ENCODE results near the gene DHX35. TPM values are rescaled to one million over a fixed set of nuclear protein-coding genes. Genes with fewer than 3 reads are reported as not detected.

The DHX35 gene
- total and polyA plus RNA-seq, 7 experiments from 2014 or later: 4.7 to 13.3 (median 10.5) TPM

- Histone ChIP-seq H3K27me3 (ENCODE audit: control insufficient read depth in 2 of 2, insufficient read depth in 2 of 2, low read length in 2 of 2) (no peaks in the 10 kb centered on the region), H3K4me1 (ENCODE audit: control insufficient read depth in 2 of 2, insufficient read depth in 2 of 2, low read length in 2 of 2) (no peaks in the 10 kb centered on the region), H3K9me3 (ENCODE audit: control insufficient read depth in 2 of 3, low read length in 3 of 3) (no peaks in the 10 kb centered on the region), H3K4me3 (ENCODE audit: low read length) (no peak overlapping the region), H3K27ac (ENCODE audit: low read depth, low read length) (no peak overlapping the region), H3K36me3 (ENCODE audit: control insufficient read depth in 2 of 3, insufficient read depth in 3 of 3, low read length in 3 of 3) (peaks cover 0 to 56% (median 4%) of the 10 kb centered on the region in 3 experiments)
- ATAC-seq (no peak), DNase-seq (no peak)
- intact Hi-C loops (cut with micrococcal nuclease): no loop called here
- no peak overlapping the region for H3K4me3 Mint-ChIP-seq
- ChIA-PET CTCF (no interaction called here), POLR2A (no interaction called here)
- H3K27me3 Mint-ChIP-seq: no peaks in the 10 kb centered on the region
- peaks cover 13 to 44% (median 27%) of the 10 kb centered on the region in 5 donors for H3K36me3 Mint-ChIP-seq
- H3K4me1 Mint-ChIP-seq: peaks cover 3 to 38% (median 10%) of the 10 kb centered on the region in 7 donors
- H3K27ac Mint-ChIP-seq: no peak overlapping the region
- no peaks in the 10 kb centered on the region for H3K9me3 Mint-ChIP-seq
Measured at GRCh38 chr20:38969708-38970107, 7.6 kb downstream of the DHX35 start.

- H3K27ac Mint-ChIP-seq: no peak overlapping the region
- H3K36me3 ChIP-seq (ENCODE audit: control insufficient read depth in 2 of 3, insufficient read depth in 3 of 3, low read length in 3 of 3): peaks cover 3 to 59% (median 4%) of the 10 kb centered on the region in 3 experiments
Measured at GRCh38 chr20:38970302-38970701, 8.2 kb downstream of the DHX35 start.

DNA sequence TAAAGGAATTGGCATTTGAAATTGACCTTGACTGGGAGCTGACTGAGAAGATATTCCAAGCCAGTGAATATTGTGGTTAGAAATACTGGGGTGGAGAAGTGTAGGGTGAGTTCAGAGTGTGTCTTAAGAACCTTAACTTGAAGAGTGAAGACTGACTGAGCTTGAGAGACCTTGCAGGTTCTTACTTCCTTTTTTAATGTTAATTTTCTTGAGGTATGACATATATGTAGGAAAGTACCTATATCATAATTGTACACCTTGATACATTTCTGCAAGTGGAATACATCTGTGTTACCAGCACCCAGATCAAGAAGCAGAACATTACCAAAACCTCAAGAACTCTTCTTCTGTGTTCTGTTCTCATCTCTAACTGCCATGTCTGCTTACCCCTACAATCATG, 11.0 kb downstream of the DHX35 start:
- Mint-ChIP-seq H3K27ac (no peak overlapping the region), H3K36me3 (peaks cover 12 to 34% (median 28%) of the 10 kb centered on the region in 5 donors), H3K4me3 (no peak overlapping the region), H3K9me3 (no peaks in the 10 kb centered on the region), H3K27me3 (no peaks in the 10 kb centered on the region), H3K4me1 (peaks cover 0 to 24% (median 8%) of the 10 kb centered on the region in 7 donors)
- H3K27ac ChIP-seq (ENCODE audit: low read depth, low read length): no peak overlapping the region
- DNase-seq (no peak), ATAC-seq (no peak)
- H3K27me3 ChIP-seq (ENCODE audit: control insufficient read depth in 2 of 2, insufficient read depth in 2 of 2, low read length in 2 of 2): no peaks in the 10 kb centered on the region
- peaks cover 3 to 56% (median 4%) of the 10 kb centered on the region in 3 experiments for H3K36me3 ChIP-seq (ENCODE audit: control insufficient read depth in 2 of 3, insufficient read depth in 3 of 3, low read length in 3 of 3)
- H3K4me3 ChIP-seq (ENCODE audit: low read length): no peak overlapping the region
- no peaks in the 10 kb centered on the region for H3K9me3 ChIP-seq (ENCODE audit: control insufficient read depth in 2 of 3, low read length in 3 of 3)
- no peaks in the 10 kb centered on the region for H3K4me1 ChIP-seq (ENCODE audit: control insufficient read depth in 2 of 2, insufficient read depth in 2 of 2, low read length in 2 of 2)
- intact Hi-C loops (cut with micrococcal nuclease): no loop called here
- ChIA-PET POLR2A (no interaction called here), CTCF (interaction anchor here (2.0 kb wide), 1 partner anchor 11 kb away, joined by 5 read pairs; the partner anchor contains the start of gene DHX35)

More at GRCh38 chr20:38970302-38970701, 8.2 kb downstream of the DHX35 start:
- no peak overlapping the region for H3K27ac ChIP-seq (ENCODE audit: low read depth, low read length)
- ChIA-PET CTCF (no interaction called here), POLR2A (no interaction called here)
- H3K27me3 ChIP-seq (ENCODE audit: control insufficient read depth in 2 of 2, insufficient read depth in 2 of 2, low read length in 2 of 2): no peaks in the 10 kb centered on the region
- DNase-seq (no peak), ATAC-seq (no peak)
- no peaks in the 10 kb centered on the region for H3K9me3 ChIP-seq (ENCODE audit: control insufficient read depth in 2 of 3, low read length in 3 of 3)
- Mint-ChIP-seq H3K9me3 (no peaks in the 10 kb centered on the region), H3K36me3 (peaks cover 12 to 43% (median 28%) of the 10 kb centered on the region in 5 donors), H3K4me1 (peaks cover under 1 to 33% (median 10%) of the 10 kb centered on the region in 7 donors), H3K27me3 (no peaks in the 10 kb centered on the region), H3K4me3 (no peak overlapping the region)
- H3K4me3 ChIP-seq (ENCODE audit: low read length): no peak overlapping the region
- intact Hi-C loops (cut with micrococcal nuclease): no loop called here
- no peaks in the 10 kb centered on the region for H3K4me1 ChIP-seq (ENCODE audit: control insufficient read depth in 2 of 2, insufficient read depth in 2 of 2, low read length in 2 of 2)

- Mint-ChIP-seq H3K9me3 (no peaks in the 10 kb centered on the region), H3K27me3 (no peaks in the 10 kb centered on the region), H3K27ac (no peak overlapping the region), H3K4me1 (peaks cover 0 to 24% (median 8%) of the 10 kb centered on the region in 7 donors), H3K36me3 (peaks cover 12 to 34% (median 28%) of the 10 kb centered on the region in 5 donors), H3K4me3 (no peak overlapping the region)
- CTCF ChIA-PET: interaction anchor here (2.0 kb wide), 1 partner anchor 11 kb away, joined by 5 read pairs; the partner anchor contains the start of gene DHX35
- Histone ChIP-seq H3K9me3 (ENCODE audit: control insufficient read depth in 2 of 3, low read length in 3 of 3) (no peaks in the 10 kb centered on the region), H3K27me3 (ENCODE audit: control insufficient read depth in 2 of 2, insufficient read depth in 2 of 2, low read length in 2 of 2) (no peaks in the 10 kb centered on the region), H3K4me1 (ENCODE audit: control insufficient read depth in 2 of 2, insufficient read depth in 2 of 2, low read length in 2 of 2) (no peaks in the 10 kb centered on the region), H3K36me3 (ENCODE audit: control insufficient read depth in 2 of 3, insufficient read depth in 3 of 3, low read length in 3 of 3) (peaks cover 3 to 54% (median 4%) of the 10 kb centered on the region in 3 experiments), H3K27ac (ENCODE audit: low read depth, low read length) (no peak overlapping the region), H3K4me3 (ENCODE audit: low read length) (no peak overlapping the region)
- POLR2A ChIA-PET: no interaction called here
- ATAC-seq: no peak
- intact Hi-C loops (cut with micrococcal nuclease): no loop called here
- DNase-seq: no peak
Measured at GRCh38 chr20:38973645-38974044, 11.5 kb downstream of the DHX35 start.

- CTCF ChIA-PET: no interaction called here
- peaks cover 11 to 30% (median 19%) of the 10 kb centered on the region in 5 donors for H3K36me3 Mint-ChIP-seq
- no peaks in the 10 kb centered on the region for H3K4me1 ChIP-seq (ENCODE audit: control insufficient read depth in 2 of 2, insufficient read depth in 2 of 2, low read length in 2 of 2)
- no peaks in the 10 kb centered on the region for H3K9me3 Mint-ChIP-seq
- H3K27ac ChIP-seq (ENCODE audit: low read depth, low read length): no peak overlapping the region
- H3K4me3 Mint-ChIP-seq: no peak overlapping the region
- H3K4me3 ChIP-seq (ENCODE audit: low read length): no peak overlapping the region
- peaks cover 0 to 22% (median 11%) of the 10 kb centered on the region in 7 donors for H3K4me1 Mint-ChIP-seq
- POLR2A ChIA-PET: interaction anchor here (1.3 to 1.8 kb wide), 2 partner anchors 13 kb away, joined by 4 to 6 read pairs; partner anchors contain the start of gene DHX35
- H3K9me3 ChIP-seq (ENCODE audit: control insufficient read depth in 2 of 3, low read length in 3 of 3): no peaks in the 10 kb centered on the region
- no peaks in the 10 kb centered on the region for H3K27me3 Mint-ChIP-seq
- intact Hi-C loops (cut with micrococcal nuclease): no loop called here
- DNase-seq: no peak
- H3K27me3 ChIP-seq (ENCODE audit: control insufficient read depth in 2 of 2, insufficient read depth in 2 of 2, low read length in 2 of 2): no peaks in the 10 kb centered on the region
- H3K27ac Mint-ChIP-seq: no peak overlapping the region
- ATAC-seq: no peak
- H3K36me3 ChIP-seq (ENCODE audit: control insufficient read depth in 2 of 3, insufficient read depth in 3 of 3, low read length in 3 of 3): peaks cover 3 to 45% (median 4%) of the 10 kb centered on the region in 3 experiments
Measured at GRCh38 chr20:38975539-38976120, 13.5 kb downstream of the DHX35 start.

DNA sequence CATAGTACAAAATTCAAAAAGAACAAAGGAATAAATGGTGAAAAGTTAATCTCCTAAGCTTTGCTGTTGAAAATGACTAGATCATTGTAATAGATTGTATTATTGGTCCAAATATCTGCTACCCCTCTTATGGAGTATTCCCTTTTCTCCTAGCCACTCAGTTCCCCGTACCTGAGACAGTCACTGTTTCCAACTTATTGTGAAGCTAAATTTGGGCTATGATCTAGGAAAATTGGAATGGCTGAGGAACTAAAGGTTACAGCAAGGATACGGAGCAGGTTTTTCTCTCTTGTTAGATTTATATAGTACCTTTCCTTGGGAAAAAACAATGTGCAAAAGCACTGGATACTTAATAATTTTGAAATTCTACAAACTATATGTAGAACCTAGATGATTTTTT, 17.3 kb downstream of the DHX35 start:
- Histone ChIP-seq H3K4me3 (ENCODE audit: low read length) (no peak overlapping the region), H3K9me3 (ENCODE audit: control insufficient read depth in 2 of 3, low read length in 3 of 3) (no peaks in the 10 kb centered on the region), H3K4me1 (ENCODE audit: control insufficient read depth in 2 of 2, insufficient read depth in 2 of 2, low read length in 2 of 2) (no peaks in the 10 kb centered on the region), H3K36me3 (ENCODE audit: control insufficient read depth in 2 of 3, insufficient read depth in 3 of 3, low read length in 3 of 3) (peaks cover 0 to 17% (median 3%) of the 10 kb centered on the region in 3 experiments), H3K27me3 (ENCODE audit: control insufficient read depth in 2 of 2, insufficient read depth in 2 of 2, low read length in 2 of 2) (no peaks in the 10 kb centered on the region), H3K27ac (ENCODE audit: low read depth, low read length) (no peak overlapping the region)
- H3K4me1 Mint-ChIP-seq: peaks cover 3 to 16% (median 7%) of the 10 kb centered on the region in 7 donors
- no peak overlapping the region for H3K27ac Mint-ChIP-seq
- no peaks in the 10 kb centered on the region for H3K9me3 Mint-ChIP-seq
- ATAC-seq (no peak), DNase-seq (no peak)
- intact Hi-C loops (cut with micrococcal nuclease): no loop called here
- POLR2A ChIA-PET: interaction anchor here (1.4 kb wide), 1 partner anchor 14 kb away, joined by 4 read pairs; no protein-coding TSS in a partner anchor
- no peak overlapping the region for H3K4me3 Mint-ChIP-seq
- CTCF ChIA-PET: interaction anchor here (0.8 kb wide), 1 partner anchor 15 kb away, joined by 5 read pairs; no protein-coding TSS in a partner anchor
- no peaks in the 10 kb centered on the region for H3K27me3 Mint-ChIP-seq
- H3K36me3 Mint-ChIP-seq: peaks cover 0 to 21% (median 8%) of the 10 kb centered on the region in 5 donors

Data from naive thymus-derived CD4-positive, alpha-beta T cell (primary cell).